Stimulated activated CD8-positive, alpha-beta memory T cell treated with anti-CD3 and anti-CD28 coated beads, Interleukin-4, amount 100 ng/mL, for 4 hours (primary cell): ENCODE measurements around the gene TMEM151A.

Experiments used
- DNase-seq, 2 donors: peaks; one replicate each; pipeline ENCODE4 v3.0.0-alpha.2; 2020; ENCODE audit warnings: low read depth in 2 of 2, low spot score in 1 of 2

TMEM151A gene

DNA sequence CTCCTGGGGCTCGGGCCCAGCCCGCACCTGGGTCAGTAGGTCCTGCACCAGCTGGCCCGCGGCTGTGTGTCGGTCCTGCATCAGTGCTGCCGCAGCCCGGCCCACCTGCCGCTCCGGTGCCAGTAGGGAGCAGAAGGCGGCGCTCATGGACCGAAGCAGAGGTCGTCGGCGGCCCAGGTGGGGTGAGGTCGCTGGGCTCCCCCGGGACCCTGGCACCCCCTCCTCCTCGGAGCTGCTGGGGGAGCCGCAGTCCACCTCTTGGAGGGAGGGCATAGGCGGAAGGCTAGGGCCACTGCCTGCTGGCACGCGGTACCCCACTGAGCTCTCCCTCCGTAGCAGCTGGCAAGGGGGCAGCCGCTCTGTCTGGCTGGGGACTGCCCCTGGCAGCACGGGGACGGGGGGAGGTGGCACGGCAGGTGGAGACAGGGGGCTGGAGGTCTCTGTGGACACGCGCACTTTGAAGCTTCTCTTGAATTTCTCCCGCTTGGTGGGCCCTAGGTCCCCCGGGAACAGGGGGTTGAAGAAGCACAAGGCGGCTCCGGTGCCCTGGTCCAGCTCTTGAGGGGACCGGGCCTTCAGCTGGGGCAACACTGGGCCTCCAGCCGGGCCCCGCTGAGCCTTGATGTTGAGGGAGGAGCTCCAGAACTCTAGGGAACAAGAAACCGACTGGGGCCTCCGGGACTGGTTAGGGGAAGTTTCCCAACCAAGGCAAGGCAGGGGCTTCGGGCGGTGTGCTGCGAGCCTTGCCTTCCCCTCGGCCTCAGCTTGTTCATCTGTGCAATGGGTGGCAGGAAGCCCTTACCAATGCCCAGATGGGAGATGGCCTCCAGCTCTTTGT is 43.1 kb downstream of the TMEM151A start:
- DNase-seq, result no peak

DNA sequence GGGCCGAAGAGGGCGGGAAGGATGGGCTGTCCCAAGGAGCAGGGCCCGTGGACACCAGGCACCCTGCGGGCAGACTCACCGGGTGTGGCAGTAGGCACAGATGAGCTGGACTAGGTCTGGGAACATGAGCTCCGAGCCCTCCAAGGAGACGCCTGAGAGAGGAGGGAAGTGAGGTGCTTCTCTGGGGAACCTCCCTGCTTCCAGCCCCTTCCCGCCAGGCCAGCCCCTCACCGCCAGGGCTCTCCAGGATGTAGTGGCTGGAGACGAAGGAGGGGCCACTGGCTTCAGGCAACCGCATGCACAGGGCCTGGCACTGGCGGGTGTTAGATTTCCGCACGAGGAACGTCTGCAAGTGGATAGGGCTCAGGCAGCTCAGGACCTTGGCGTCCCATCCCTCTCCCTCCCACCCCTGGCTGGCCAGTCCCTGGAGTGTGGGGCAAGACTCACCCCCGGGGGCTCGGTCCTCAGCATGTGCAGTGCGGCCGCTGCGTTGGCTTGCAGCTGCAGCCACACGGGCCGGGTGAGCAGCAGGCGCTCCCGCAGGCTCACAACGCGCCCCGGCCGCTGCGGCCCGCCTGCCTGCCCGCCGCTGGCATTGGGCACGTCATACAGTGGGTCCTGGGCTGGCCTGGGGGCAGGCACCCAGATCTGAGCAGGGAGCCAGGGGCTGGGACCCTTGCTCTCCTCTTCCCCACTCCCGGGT is 44.0 kb downstream of the TMEM151A start:
- DNase-seq, result no peak

DNA sequence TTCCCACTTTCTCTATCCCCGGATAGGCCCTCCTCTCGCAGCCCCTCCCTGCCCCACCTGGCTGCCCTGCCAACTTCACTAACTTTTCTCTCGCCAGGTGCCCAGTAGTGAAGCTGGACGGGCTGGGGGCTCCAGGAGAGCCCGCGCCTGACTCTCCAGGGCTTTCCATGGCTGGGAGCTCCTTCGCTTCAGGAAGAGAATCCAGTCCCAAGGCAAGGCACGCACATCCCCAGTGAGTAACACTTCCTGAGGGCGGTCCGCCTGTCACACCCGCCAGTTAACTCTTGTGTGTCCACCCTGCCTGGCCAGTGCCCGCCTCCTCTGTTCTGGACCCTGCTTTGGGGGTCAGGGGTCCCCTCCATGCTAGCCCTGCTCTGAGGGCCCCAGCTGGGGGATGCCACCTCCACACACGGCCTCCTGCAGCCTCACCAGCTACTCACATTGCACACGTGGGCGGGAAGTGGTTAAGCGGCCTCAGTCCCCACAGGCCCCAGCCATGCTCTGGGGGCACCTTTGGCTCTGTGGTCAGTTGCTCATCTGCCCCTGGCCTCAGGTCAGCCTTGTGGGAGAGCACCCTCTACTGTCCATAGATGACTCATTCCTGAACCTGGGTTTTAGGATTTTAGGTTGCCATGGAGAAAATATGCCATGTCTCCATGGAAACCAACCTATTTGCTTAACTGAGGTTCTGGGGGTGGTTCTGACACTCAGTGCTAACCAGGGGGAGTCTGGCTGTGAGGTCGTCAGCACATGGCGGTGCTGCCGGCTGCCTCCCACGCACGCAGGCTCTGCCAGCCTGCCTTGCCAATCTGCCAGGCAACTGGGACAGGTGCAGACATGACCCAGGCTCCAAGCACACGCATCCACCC is 44.8 kb downstream of the TMEM151A start, which contains the start of gene RIN1:
Gene RIN1 (minus strand): TSS at position 201 of the 869 bp plus-strand sequence. CDS start 32 bp downstream, at position 169.
- DNase-seq, result peak in 1 of 2 donors; percentile 50

DNA sequence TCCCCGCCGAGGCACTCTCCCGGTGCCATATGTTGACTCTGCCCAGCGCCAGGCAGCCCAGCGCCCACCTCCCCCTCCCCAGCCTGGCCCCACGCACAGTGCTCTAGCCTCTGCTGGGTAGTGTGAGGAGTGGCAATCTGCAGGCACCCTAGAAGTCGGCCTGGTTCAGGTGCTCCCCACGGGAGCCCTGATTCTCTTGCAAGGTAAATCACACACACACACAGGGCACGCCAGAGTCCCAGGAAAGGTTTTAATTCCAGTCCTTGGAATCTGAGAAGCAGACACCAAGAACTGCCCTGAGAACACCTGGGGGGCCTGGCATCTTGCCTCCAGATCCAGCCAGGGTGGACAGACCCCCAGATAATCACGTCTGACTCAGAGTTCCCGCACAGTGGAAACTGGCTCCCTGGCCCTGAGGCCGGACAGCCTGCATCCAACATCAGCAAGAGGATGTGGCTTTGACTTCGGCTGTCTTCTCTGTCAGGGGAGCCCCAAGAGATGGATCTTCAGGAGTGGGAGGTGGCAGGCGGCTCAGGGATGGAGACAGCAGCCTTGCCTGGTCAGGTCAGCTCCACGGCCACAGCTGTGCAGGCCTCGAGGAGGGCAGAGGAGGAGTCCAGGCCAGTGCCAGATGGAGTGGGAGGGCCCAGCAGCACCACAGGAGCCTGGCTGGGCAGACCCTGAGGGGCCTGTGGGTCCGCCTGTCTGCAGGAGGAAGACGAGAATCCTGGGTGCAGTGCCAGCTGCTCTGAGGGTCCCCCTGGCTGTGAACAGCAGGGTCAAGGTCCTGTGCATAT is 45.6 kb downstream of the TMEM151A start:
- no peak for DNase-seq

DNA sequence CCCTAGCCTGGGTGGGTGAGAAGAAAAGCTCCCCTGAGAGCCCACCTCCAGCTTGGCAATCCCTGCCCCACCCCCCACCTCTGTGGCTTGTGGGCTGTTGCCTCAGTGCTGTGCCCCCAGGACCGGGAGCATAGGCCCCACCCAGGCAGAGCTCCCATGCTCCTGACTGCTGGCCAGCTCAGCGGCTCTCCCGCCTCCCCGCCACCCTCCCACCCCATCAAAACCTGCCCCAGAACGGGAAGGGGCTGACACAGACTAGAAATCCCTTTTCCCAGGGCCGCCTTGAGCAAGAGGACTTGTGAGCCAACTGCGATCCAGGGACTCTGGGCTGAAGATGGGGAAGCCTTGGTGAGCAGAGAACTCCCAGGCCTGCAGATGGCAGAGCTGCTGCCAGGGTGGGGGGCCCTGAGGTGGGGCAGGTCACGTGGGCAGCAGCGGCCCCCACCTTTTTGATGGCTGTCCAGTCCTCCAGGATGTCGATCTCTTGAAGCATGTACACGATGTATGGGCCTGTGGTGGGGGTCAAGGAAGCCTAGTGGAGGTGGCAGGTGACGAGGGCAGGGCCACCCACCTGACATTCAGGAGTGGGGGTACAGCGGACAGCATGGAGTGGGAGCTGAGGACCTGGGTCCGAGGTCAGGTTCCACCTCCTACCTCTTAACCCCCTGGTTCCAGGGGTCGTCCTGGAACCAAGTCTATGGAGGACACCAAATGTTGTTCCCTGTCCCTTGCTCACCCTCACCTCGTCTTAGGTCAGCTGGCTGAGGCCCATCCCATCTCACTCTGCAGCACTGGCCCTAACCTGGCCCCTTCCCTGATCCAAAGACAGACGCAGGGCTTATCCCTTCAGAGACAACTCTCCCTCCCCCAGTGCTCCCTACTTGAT is 46.8 kb downstream of the TMEM151A start:
- no peak for DNase-seq

DNA sequence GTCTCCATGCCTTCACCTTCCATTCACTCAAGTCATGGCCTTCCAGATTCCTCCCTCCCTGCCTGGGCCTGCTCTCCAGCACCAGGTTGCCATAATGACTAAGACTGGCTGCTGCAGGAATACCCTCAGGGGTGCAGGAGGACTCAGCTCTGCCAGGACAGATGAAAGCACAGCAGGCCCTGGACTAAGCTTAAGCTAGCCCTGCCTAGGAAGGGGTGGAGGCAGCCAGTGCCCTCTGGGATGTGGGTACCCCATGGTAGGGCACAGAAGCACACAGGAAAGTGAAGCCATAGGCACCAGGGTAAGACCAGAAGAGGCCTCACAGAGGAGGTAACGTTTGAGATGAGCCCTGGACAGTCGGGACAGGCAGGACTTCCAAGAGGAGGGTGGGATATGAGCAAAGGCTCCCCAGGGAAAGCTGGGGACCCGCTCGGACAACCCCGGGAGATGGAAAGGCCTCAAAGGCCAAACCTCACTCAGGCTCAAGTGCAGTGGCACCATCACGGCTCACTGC is 47.5 kb downstream of the TMEM151A start:
- DNase-seq, result no peak

DNA sequence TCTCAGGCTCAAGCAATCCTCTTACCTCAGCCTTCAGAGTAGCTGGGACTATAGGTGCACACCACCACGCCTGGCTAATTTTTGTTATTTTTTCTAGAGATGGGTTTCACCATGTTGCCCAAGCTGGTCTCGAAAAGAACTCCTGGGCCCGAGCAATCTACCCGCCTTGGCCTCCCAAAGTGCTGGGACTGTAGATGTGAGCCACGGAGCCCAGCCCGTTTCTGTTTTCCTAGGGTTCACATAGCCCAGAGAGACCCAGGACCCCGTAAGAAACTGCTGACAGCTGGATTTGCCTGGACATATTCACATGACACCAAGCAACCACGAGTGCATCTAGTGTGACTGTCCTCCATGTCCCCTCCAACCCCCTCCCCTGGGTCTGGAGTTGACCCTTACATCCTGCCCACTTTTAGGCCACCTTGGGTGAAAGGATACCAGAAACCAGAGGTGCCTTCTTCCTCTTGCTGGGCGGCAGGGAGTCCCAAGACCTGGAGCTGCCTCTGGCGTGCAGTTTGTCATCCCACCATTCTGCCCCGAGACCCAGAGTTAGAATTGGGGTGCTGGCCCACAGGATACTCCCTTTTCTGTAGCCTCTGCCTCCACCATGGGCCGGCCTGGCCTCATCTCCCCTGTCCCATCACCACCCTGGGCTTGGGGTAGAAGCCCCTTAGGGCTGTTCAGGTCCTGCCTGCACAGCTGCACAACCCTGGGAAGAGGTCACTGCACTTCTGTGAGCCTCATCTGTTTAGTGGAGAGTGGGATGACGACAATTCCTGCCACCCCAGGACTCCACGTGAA is 48.2 kb downstream of the TMEM151A start:
- DNase-seq, result no peak

DNA sequence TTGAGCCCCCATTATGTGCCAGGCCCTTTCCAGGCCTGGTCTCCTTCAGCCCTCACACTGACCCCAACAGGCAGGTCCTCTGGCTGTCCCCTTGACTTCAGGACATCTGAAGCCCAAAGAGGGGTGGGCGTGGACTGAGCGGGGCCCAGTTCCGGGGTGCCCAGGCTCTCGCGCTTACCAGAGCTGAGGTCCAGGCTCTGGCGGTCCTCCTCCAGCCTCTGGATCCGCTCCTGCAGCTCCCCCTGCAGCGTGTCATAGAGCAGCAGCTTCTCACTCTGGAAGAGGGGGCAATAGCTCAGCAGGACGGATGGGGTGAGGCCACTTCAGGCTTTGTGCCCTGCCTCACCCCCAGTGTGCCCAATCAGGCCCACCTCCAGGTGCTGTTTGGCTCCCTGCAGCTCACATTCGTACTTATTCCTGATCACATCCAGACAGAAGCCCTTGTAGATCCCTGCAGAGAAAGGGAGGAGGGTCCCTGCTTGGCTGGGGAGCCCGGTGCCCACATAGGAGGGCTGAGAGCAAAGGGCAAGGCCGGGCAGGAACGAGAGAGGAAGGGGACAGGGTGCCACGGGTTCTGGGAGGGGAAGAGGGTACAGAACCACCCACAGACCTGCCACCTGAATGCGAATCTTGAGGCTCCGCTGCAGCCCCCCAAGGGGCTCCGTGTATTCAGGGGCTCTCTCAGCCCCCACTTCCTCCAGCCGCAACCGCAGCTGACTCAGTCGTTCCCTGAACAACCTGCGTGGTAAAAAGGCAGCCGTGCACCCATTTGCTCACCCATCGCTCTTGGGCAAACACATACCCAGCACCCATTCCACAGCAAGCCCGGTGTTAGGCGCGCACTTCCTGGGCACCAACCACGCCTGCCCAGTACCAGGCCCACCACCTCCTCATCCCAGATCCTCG is 49.2 kb downstream of the TMEM151A start:
- no peak for DNase-seq

DNA sequence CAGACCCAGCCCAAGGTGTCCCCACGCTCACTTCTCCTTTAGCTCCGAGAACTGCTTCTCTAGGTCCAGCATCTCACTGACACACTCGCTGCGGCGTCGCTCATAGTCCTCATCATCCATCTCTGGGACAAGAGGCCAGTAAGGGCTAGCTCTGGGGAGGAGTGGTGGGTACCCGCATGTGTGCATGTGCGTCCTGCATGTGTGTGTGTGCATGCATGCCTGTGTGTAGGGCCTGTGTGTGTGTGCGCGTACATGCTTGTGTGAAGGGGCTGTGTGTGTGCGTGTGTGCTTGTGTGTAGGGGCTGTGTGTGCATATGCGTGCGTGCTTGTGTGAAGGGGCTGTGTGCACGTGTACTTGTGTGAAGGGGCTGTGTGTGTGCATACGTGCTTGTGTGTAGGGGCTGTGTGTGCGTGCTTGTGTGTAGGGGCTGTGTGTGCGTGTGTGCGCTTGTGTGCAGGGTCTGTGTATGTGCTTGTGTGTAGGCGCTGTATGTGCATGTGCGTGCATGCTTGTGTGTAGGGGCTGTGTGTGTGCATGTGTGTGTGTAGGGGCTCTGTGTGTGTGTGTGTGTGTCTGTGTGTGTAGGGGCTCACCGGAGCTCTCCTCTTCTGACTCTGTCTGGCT is 49.9 kb downstream of the TMEM151A start:
- no peak for DNase-seq

DNA sequence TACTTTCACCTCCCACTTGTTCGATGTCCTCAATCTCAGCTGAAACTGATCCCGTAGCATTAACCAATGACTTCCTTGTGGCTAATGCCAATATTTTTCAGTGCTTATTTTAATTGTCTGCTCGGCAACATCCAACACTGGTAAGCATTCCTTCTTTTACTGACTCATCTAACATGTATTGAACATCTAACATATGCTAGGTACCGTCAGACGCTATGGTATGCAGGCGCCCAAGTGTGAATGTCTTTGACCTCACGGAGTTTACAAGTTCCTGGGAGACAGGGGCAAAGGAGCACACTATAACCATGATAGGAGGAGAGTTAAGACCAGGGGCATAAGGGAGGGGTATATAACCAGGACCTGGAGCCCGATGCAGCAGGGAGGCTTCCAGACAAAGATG is 51.5 kb downstream of the TMEM151A start:
- DNase-seq, result no peak

DNA sequence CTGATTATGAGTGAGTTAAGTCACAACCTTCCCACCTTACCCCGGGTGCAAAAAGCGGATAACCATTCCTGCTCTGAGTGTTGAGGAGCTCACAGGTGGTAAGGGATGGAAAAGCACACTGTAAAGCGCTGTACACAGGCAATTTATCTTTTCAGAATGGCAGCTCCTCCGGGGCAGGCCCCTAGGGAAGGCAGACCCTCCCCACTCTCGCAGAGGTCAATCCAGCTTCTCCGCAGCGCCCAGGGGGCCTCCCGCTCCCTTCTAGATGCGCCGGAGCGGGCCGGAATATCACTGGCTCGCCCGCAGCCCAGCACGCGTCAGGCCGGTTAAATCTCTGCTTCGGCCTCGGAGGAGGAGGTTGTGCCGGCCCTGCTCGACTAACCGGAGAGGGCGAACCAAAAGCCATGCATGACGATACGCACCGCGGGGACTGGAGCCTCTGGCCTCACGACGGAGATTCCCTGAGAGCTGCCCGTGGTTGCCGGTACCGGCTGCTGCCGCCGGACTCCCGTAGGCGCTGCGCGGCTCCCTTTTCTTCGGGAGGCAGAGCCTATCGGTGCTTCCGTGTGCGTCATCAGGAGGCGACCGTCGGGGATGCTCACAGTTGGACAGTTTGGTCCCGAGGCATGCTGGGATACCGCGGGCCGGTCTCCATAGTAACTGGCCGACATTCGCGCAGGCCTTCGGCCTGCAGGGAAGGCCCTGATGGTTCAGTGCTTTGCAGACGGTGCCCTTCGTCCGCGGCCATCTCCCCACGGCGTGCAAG is 53.0 kb downstream of the TMEM151A start, which contains the start of gene BRMS1:
Gene BRMS1 (minus strand): TSS at position 555 of the 766 bp plus-strand sequence. CDS start 2,870 bp downstream, outside the sequence.
- DNase-seq, result peak; percentile 93 to 95

DNA sequence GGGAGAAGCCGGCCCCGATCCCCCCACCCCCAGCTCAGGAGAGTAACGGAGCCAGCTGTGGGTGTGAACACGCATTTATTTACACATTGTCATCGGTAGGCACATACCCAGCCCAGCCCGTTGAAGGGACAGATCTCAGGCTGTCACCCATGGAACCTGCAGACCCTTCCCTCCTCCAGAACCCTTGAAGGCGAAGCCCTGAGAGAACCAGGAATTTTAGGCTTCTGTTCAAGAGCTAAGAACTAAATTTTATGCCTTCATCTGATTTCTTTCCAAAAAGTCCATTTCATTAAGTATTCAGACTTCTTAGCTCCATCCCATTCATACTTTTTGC is 53.6 kb downstream of the TMEM151A start:
- DNase-seq, result no peak
